ENCODE data around the gene CCDC188. TPM values are rescaled to one million over a fixed set of nuclear protein-coding genes. Genes with fewer than 3 reads are reported as not detected.

Gene CCDC188
- total and polyA plus RNA-seq, 2 of the 8 experiments (the other 6 are each of a cell fraction or from before 2014, with no cell fraction given), result not detected

GRCh38 chr22:20139391-20140106 is 11.3 kb downstream of the CCDC188 start (continued):
- TF ChIP-seq, protein P1, sequence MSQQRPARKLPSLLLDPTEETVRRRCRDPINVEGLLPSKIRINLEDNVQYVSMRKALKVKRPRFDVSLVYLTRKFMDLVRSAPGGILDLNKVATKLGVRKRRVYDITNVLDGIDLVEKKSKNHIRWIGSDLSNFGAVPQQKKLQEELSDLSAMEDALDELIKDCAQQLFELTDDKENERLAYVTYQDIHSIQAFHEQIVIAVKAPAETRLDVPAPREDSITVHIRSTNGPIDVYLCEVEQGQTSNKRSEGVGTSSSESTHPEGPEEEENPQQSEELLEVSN (IDR thresholded peaks at IDR 0.05), result no peak
- TF ChIP-seq CREB1 (IDR thresholded peaks at IDR 0.05), result no peak
- TF ChIP-seq GTF2F1 (IDR thresholded peaks at IDR 0.05; ENCODE audit: borderline replicate concordance, low read depth, low read length), result no peak
- TF ChIP-seq JUN (IDR thresholded peaks at IDR 0.05; ENCODE audit: low read depth, low read length), result no peak
